Stimulated activated CD8-positive, alpha-beta memory T cell treated with anti-CD3 and anti-CD28 coated beads, Interleukin-7, amount 100 ng/mL, for 48 hours (primary cell): ENCODE data around the gene MYO7B.

Experiments
- DNase-seq, 2 donors: peaks; one replicate each; pipeline ENCODE4 v3.0.0-alpha.2; 2020; ENCODE audit warnings: low read depth in 1 of 2; ENCODE audit errors: extremely low read depth in 1 of 2

MYO7B gene

GRCh38 chr2:127658641-127659407 is 123.3 kb downstream of the MYO7B start:
- no peak for DNase-seq

- no peak for DNase-seq
Measured at GRCh38 chr2:127659408-127660290, 124.2 kb downstream of the MYO7B start.

- DNase-seq: no peak
Measured at GRCh38 chr2:127660291-127660578, 124.8 kb downstream of the MYO7B start.

- no peak for DNase-seq
Measured at GRCh38 chr2:127661072-127661649, 125.7 kb downstream of the MYO7B start.

GRCh38 chr2:127661949-127662510 is 126.5 kb downstream of the MYO7B start:
- no peak for DNase-seq

- no peak for DNase-seq
Measured at GRCh38 chr2:127662937-127663565, 127.6 kb downstream of the MYO7B start.

GRCh38 chr2:127663566-127664064 is 128.1 kb downstream of the MYO7B start:
- DNase-seq: no peak

GRCh38 chr2:127664065-127664894 is 128.8 kb downstream of the MYO7B start:
- DNase-seq: no peak

- DNase-seq: no peak
Measured at GRCh38 chr2:127664895-127665225, 129.4 kb downstream of the MYO7B start.

- DNase-seq: no peak
Measured at GRCh38 chr2:127665267-127665893, 129.9 kb downstream of the MYO7B start.

GRCh38 chr2:127669056-127669455 is 133.6 kb downstream of the MYO7B start:
- no peak for DNase-seq

- no peak for DNase-seq
Measured at GRCh38 chr2:127670055-127670956, 134.8 kb downstream of the MYO7B start.

GRCh38 chr2:127670957-127671290 is 135.4 kb downstream of the MYO7B start:
- no peak for DNase-seq

GRCh38 chr2:127671557-127672302 is 136.2 kb downstream of the MYO7B start:
- DNase-seq: no peak

- no peak for DNase-seq
Measured at GRCh38 chr2:127672341-127673224, 137.1 kb downstream of the MYO7B start.

- no peak for DNase-seq
Measured at GRCh38 chr2:127673291-127674069, 138.0 kb downstream of the MYO7B start.
